ENCODE measurements around the gene CAPRIN1.

The CAPRIN1 gene

GRCh38 chr11:34114014-34114413 lies 62.5 kb downstream of the CAPRIN1 start:
- 94 to 95% methylated on average over 2 of the region's 2 CpGs for WGBS, 2 experiments
- Histone ChIP-seq H3K4me1 (ENCODE audit: control insufficient read depth, insufficient read depth, low read length) (no peaks in the 10 kb centered on the region), H3K4me3 (ENCODE audit: insufficient read depth, low read depth, low read length) (no peak overlapping the region), H3K27ac (ENCODE audit: insufficient read depth, low read depth, low read length, poor library complexity, severe bottlenecking) (no peak overlapping the region), H3K36me3 (ENCODE audit: control insufficient read depth, insufficient read depth, low read length) (peaks cover 43% of the 10 kb centered on the region), H3K9me3 (ENCODE audit: control insufficient read depth, low read length) (no peaks in the 10 kb centered on the region), H3K27me3 (ENCODE audit: control insufficient read depth, insufficient read depth, low read length, poor library complexity, severe bottlenecking) (no peaks in the 10 kb centered on the region)

- WGBS, 2 experiments: 97 to 98% methylated on average over 5 of the region's 5 CpGs
- Histone ChIP-seq H3K27ac (ENCODE audit: insufficient read depth, low read depth, low read length, poor library complexity, severe bottlenecking) (no peak overlapping the region), H3K9me3 (ENCODE audit: control insufficient read depth, low read length) (no peaks in the 10 kb centered on the region), H3K4me1 (ENCODE audit: control insufficient read depth, insufficient read depth, low read length) (no peaks in the 10 kb centered on the region), H3K4me3 (ENCODE audit: insufficient read depth, low read depth, low read length) (no peak overlapping the region), H3K27me3 (ENCODE audit: control insufficient read depth, insufficient read depth, low read length, poor library complexity, severe bottlenecking) (no peaks in the 10 kb centered on the region), H3K36me3 (ENCODE audit: control insufficient read depth, insufficient read depth, low read length) (peaks cover 48% of the 10 kb centered on the region)
Measured at GRCh38 chr11:34114471-34114870, 62.9 kb downstream of the CAPRIN1 start.

- H3K27me3 ChIP-seq (ENCODE audit: control insufficient read depth, insufficient read depth, low read length, poor library complexity, severe bottlenecking): no peaks in the 10 kb centered on the region
- H3K9me3 ChIP-seq (ENCODE audit: control insufficient read depth, low read length): no peaks in the 10 kb centered on the region
- peaks cover 45% of the 10 kb centered on the region for H3K36me3 ChIP-seq (ENCODE audit: control insufficient read depth, insufficient read depth, low read length)
- H3K4me1 ChIP-seq (ENCODE audit: control insufficient read depth, insufficient read depth, low read length): no peaks in the 10 kb centered on the region
- 93 to 96% methylated on average over 4 of the region's 4 CpGs for WGBS, 2 experiments
- no peak overlapping the region for H3K27ac ChIP-seq (ENCODE audit: insufficient read depth, low read depth, low read length, poor library complexity, severe bottlenecking)
- H3K4me3 ChIP-seq (ENCODE audit: insufficient read depth, low read depth, low read length): no peak overlapping the region
Measured at GRCh38 chr11:34120651-34121050, 69.1 kb downstream of the CAPRIN1 start.

- 87 to 89% methylated on average over 3 to 4 of the region's 4 CpGs for WGBS, 2 experiments
- Histone ChIP-seq H3K9me3 (ENCODE audit: control insufficient read depth, low read length) (no peaks in the 10 kb centered on the region), H3K36me3 (ENCODE audit: control insufficient read depth, insufficient read depth, low read length) (peaks cover 44% of the 10 kb centered on the region), H3K4me3 (ENCODE audit: insufficient read depth, low read depth, low read length) (no peak overlapping the region), H3K27ac (ENCODE audit: insufficient read depth, low read depth, low read length, poor library complexity, severe bottlenecking) (no peak overlapping the region), H3K4me1 (ENCODE audit: control insufficient read depth, insufficient read depth, low read length) (no peaks in the 10 kb centered on the region), H3K27me3 (ENCODE audit: control insufficient read depth, insufficient read depth, low read length, poor library complexity, severe bottlenecking) (no peaks in the 10 kb centered on the region)
Measured at GRCh38 chr11:34124885-34125668, 73.5 kb downstream of the CAPRIN1 start.

GRCh38 chr11:34126959-34127848 lies 75.7 kb downstream of the CAPRIN1 start:
- no peaks in the 10 kb centered on the region for H3K27me3 ChIP-seq (ENCODE audit: control insufficient read depth, insufficient read depth, low read length, poor library complexity, severe bottlenecking)
- peaks cover 35% of the 10 kb centered on the region for H3K36me3 ChIP-seq (ENCODE audit: control insufficient read depth, insufficient read depth, low read length)
- H3K4me3 ChIP-seq (ENCODE audit: insufficient read depth, low read depth, low read length): no peak overlapping the region
- no peak overlapping the region for H3K27ac ChIP-seq (ENCODE audit: insufficient read depth, low read depth, low read length, poor library complexity, severe bottlenecking)
- WGBS, 2 experiments: 92 to 93% methylated on average over 12 of the region's 12 CpGs
- H3K9me3 ChIP-seq (ENCODE audit: control insufficient read depth, low read length): no peaks in the 10 kb centered on the region
- no peaks in the 10 kb centered on the region for H3K4me1 ChIP-seq (ENCODE audit: control insufficient read depth, insufficient read depth, low read length)

- no peak overlapping the region for H3K27ac ChIP-seq (ENCODE audit: insufficient read depth, low read depth, low read length, poor library complexity, severe bottlenecking)
- no peaks in the 10 kb centered on the region for H3K27me3 ChIP-seq (ENCODE audit: control insufficient read depth, insufficient read depth, low read length, poor library complexity, severe bottlenecking)
- WGBS, 2 experiments: 95 to 99% methylated on average over 3 of the region's 3 CpGs
- no peaks in the 10 kb centered on the region for H3K9me3 ChIP-seq (ENCODE audit: control insufficient read depth, low read length)
- H3K4me3 ChIP-seq (ENCODE audit: insufficient read depth, low read depth, low read length): no peak overlapping the region
- peaks cover 23% of the 10 kb centered on the region for H3K36me3 ChIP-seq (ENCODE audit: control insufficient read depth, insufficient read depth, low read length)
- no peaks in the 10 kb centered on the region for H3K4me1 ChIP-seq (ENCODE audit: control insufficient read depth, insufficient read depth, low read length)
Measured at GRCh38 chr11:34128824-34129223, 77.3 kb downstream of the CAPRIN1 start.

- 95 to 98% methylated on average over 4 of the region's 4 CpGs for WGBS, 2 experiments
- H3K27me3 ChIP-seq (ENCODE audit: control insufficient read depth, insufficient read depth, low read length, poor library complexity, severe bottlenecking): no peaks in the 10 kb centered on the region
- H3K9me3 ChIP-seq (ENCODE audit: control insufficient read depth, low read length): no peaks in the 10 kb centered on the region
- H3K27ac ChIP-seq (ENCODE audit: insufficient read depth, low read depth, low read length, poor library complexity, severe bottlenecking): no peak overlapping the region
- no peak overlapping the region for H3K4me3 ChIP-seq (ENCODE audit: insufficient read depth, low read depth, low read length)
- H3K4me1 ChIP-seq (ENCODE audit: control insufficient read depth, insufficient read depth, low read length): no peaks in the 10 kb centered on the region
- peaks cover 26% of the 10 kb centered on the region for H3K36me3 ChIP-seq (ENCODE audit: control insufficient read depth, insufficient read depth, low read length)
Measured at GRCh38 chr11:34132261-34132965, 80.9 kb downstream of the CAPRIN1 start.

GRCh38 chr11:34134765-34135164 lies 83.2 kb downstream of the CAPRIN1 start:
- peaks cover 30% of the 10 kb centered on the region for H3K36me3 ChIP-seq (ENCODE audit: control insufficient read depth, insufficient read depth, low read length)
- no peaks in the 10 kb centered on the region for H3K9me3 ChIP-seq (ENCODE audit: control insufficient read depth, low read length)
- H3K27me3 ChIP-seq (ENCODE audit: control insufficient read depth, insufficient read depth, low read length, poor library complexity, severe bottlenecking): no peaks in the 10 kb centered on the region
- H3K27ac ChIP-seq (ENCODE audit: insufficient read depth, low read depth, low read length, poor library complexity, severe bottlenecking): no peak overlapping the region
- 92 to 95% methylated on average over 5 of the region's 5 CpGs for WGBS, 2 experiments
- H3K4me1 ChIP-seq (ENCODE audit: control insufficient read depth, insufficient read depth, low read length): no peaks in the 10 kb centered on the region
- H3K4me3 ChIP-seq (ENCODE audit: insufficient read depth, low read depth, low read length): no peak overlapping the region

GRCh38 chr11:34135439-34135838 lies 83.9 kb downstream of the CAPRIN1 start:
- Histone ChIP-seq H3K4me3 (ENCODE audit: insufficient read depth, low read depth, low read length) (no peak overlapping the region), H3K27ac (ENCODE audit: insufficient read depth, low read depth, low read length, poor library complexity, severe bottlenecking) (no peak overlapping the region), H3K27me3 (ENCODE audit: control insufficient read depth, insufficient read depth, low read length, poor library complexity, severe bottlenecking) (no peaks in the 10 kb centered on the region), H3K36me3 (ENCODE audit: control insufficient read depth, insufficient read depth, low read length) (peaks cover 35% of the 10 kb centered on the region), H3K4me1 (ENCODE audit: control insufficient read depth, insufficient read depth, low read length) (no peaks in the 10 kb centered on the region), H3K9me3 (ENCODE audit: control insufficient read depth, low read length) (no peaks in the 10 kb centered on the region)
- WGBS, 2 experiments: 92 to 99% methylated on average over 3 of the region's 3 CpGs

GRCh38 chr11:34136420-34136819 lies 84.9 kb downstream of the CAPRIN1 start:
- Histone ChIP-seq H3K27ac (ENCODE audit: insufficient read depth, low read depth, low read length, poor library complexity, severe bottlenecking) (no peak overlapping the region), H3K4me1 (ENCODE audit: control insufficient read depth, insufficient read depth, low read length) (no peaks in the 10 kb centered on the region), H3K27me3 (ENCODE audit: control insufficient read depth, insufficient read depth, low read length, poor library complexity, severe bottlenecking) (no peaks in the 10 kb centered on the region), H3K9me3 (ENCODE audit: control insufficient read depth, low read length) (no peaks in the 10 kb centered on the region), H3K36me3 (ENCODE audit: control insufficient read depth, insufficient read depth, low read length) (peaks cover 44% of the 10 kb centered on the region), H3K4me3 (ENCODE audit: insufficient read depth, low read depth, low read length) (no peak overlapping the region)
- WGBS, 2 experiments: 93 to 96% methylated on average over 8 of the region's 8 CpGs

All from ectodermal cell (in vitro differentiated cells).